Keratinocyte (primary cell): ENCODE measurements around the gene OR10H5.

ENCODE experiments used
- CTCF ChIP-seq, 3 experiments: IDR thresholded peaks in 1 of 3; conservative IDR thresholded peaks in 1 of 3; optimal IDR thresholded peaks in 1 of 3; 2 replicates in 2 of 3; 3 replicates in 1 of 3; pipeline versions ENCODE3 to v1.5.1; 2011; ENCODE audit warnings: low read length in 3 of 3, mild to moderate bottlenecking in 3 of 3, moderate library complexity in 2 of 3, control low read depth in 1 of 3, inconsistent platforms in 1 of 3; ENCODE audit not compliant: insufficient read depth in 2 of 3; ENCODE audit errors: extremely low read depth in 1 of 3
- EZH2 ChIP-seq: IDR thresholded peaks from one replicate; pipeline ENCODE4 v1.6.1; 2012; ENCODE audit warnings: inconsistent platforms, mild to moderate bottlenecking, low read length, moderate library complexity

GRCh38 chr19:15740785-15741184 is 46.7 kb upstream of the OR10H5 start:
- TF ChIP-seq CTCF (optimal IDR thresholded peaks at IDR 0.05 in 1 of 3, IDR thresholded peaks at IDR 0.05 in 1 of 3, conservative IDR thresholded peaks at IDR 0.05 in 1 of 3; ENCODE audit: extremely low read depth in 1 of 3, insufficient read depth in 2 of 3, low read length in 3 of 3) (no peak), EZH2 (no peak)
